NCI-H2107 treated with DMSO at 0.1 percent for 48 hours (cell line): Measurements from ENCODE around the gene ZNF32.
A peak's percentile ranks its signal among the peaks of the same experiment; 100 is the strongest.
"Not testable (repeated sequence)": the region's sequence is repeated elsewhere in the genome, so short reads cannot be mapped to it uniquely, and the experiment has no call there.

Experiments
- DNase-seq: peaks from one replicate; lab custom pipeline; 2025; ENCODE audit not compliant: unreplicated experiment; lab: John Stamatoyannopoulos, UW

Gene ZNF32

DNA sequence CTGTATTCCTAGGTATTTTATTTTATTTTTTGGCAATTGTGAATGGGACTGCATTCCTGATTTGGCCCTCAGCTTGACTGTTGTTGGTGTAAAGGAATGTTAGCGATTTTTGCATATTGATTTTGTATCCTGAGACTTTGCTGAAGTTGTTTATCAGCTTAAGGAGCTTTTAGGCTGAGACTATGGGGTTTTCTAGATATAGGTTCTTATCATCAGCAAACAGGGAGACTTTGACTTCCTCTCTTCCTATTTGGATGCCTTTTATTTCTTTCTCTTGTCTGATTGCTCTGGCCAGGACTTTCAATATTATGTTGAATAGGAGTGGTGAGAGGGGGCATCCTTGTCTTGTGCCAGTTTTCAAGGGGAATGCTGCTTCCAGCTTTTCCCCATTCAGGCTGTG, 12.9 kb downstream of the ZNF32 start:
- not testable (repeated sequence) for DNase-seq

DNA sequence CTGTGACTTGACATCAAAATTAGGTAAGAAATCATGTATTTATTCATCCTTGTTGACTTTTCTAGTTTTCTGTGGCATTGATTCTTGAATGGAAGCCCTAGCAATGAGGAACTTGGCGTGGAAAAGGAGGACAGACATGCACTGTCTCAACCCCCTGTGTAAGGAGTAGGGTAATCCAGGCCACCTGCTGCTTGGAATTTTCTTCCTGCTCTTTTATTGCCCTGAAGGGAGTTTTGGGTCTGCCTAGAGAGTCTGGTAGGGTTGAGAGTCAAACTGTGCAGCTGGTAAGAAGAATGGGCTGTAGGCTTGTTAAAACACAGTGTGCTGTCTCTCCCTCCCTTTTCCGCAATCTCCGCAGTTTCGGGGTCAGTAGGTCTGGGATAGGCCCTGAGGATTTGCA, 19.7 kb downstream of the ZNF32 start:
- DNase-seq = no peak

DNA sequence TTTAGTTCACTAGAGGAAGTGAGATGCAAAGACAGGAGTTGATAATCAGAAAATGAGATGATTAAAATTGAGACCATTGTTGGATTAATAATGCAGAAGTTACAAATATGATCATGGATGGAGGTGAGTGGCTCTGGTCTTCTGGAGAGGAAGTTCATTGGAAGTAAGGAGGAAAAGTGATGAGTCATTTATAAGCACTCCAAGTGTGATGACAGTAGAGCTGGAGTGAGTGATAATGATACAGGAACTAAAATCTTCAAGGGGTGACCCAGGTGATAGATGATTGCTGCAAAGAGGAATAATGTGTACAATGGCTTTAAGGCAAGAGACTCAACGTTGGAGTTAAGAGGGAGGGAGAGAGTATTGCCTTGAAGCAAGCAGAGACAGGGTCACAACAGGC, 20.7 kb downstream of the ZNF32 start:
- no peak for DNase-seq

DNA sequence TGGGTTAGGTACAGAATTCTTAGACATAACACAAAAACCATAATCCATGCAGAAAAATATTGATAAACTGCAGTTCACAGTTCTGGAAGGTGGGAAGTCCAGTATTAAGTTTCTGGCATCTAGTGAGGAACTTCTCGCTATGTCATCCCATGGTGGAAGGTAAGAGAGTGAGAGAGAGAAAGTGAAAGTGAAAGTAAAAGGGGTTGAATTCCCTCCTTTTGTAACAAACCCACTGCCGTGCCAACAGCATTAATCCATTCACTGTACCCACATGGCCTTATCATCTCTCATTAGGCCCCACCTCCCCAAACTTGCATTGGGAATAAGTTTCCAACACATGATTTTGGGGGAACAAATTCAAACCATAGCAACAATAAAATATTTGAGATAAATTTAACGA, 25.3 kb downstream of the ZNF32 start:
- DNase-seq = no peak

DNA sequence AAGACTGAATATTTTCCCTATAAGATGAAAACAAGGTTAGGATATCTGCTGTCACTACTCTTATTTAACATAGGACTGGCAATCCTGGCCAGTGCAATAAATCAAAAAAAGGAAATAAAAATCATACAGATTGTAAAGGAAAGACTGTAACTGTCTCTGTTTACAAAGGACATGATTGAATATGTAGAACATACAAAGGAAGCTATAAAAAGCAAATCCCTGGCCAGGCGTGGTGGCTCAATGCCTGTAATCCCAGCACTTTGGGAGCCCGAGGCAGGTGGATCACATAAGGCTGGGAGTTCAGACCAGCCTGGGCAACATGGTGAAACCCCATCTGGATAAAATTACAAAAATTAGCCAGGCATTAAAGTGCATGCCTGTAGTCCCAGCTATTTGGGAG, 26.6 kb downstream of the ZNF32 start:
- no peak for DNase-seq

DNA sequence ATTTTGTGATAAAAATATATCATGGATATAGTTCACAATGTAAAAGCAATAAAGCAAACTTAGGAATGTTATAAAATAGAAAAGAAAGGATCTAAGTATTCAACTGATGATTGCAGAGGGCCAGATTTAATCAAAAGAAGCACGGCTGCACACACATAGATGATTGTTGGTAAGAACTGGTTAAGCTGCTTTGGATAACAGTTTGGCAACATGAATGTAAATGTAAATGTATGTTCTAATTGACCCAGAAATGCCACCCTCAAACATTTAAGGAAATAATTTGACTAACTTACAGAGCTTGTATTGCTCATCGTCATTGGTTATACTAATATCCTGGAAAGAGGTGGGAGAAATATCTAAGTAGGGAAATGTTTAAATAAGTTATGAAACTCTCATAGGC, 29.3 kb downstream of the ZNF32 start:
- no peak for DNase-seq

DNA sequence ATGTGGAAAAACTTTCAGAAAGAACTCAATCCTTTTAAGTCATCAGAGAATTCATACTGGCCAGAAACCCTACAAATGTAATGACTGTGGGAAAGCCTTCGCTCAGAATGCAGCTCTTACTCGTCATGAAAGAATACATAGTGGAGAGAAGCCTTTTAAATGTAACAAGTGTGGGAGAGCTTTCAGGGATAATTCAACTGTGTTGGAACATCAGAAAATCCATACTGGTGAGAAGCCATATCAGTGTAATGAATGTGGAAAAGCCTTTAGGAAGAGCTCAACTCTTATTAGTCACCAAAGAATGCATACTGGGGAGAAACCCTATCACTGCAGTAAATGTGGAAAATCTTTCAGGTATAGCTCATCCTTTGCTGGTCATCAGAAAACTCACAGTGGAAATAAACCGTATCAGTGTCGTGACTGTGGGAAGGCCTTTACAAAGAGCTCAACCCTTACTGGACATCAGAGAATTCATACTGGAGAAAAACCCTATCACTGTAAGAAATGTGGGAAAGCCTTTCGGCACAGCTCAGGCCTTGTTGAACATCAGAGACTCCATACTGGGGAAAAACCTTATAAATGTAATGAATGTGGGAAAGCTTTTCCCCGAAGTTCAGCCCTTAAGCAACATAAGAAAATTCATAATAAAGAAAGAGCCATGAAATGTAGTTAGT, 31.8 kb downstream of the ZNF32 start:
- no peak for DNase-seq

DNA sequence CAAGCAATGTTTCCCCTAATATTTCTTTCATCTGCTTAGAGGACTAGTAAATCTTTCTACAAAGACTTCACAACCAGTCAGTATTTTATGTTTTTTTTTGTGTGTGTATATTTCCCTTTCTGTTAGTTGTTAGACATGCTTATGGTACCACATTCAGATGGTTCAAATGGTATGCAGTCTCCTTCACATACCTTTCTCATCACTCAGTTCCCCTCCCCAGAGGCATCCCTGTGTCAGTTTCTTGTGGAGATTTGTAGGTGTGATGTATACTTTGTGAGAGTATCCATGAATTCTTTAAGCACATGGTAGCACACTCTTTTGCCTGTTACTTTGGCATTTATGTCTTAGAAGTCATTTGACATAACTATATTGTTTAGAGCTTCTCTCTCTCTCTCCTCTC, 38.0 kb downstream of the ZNF32 start:
- no peak for DNase-seq

DNA sequence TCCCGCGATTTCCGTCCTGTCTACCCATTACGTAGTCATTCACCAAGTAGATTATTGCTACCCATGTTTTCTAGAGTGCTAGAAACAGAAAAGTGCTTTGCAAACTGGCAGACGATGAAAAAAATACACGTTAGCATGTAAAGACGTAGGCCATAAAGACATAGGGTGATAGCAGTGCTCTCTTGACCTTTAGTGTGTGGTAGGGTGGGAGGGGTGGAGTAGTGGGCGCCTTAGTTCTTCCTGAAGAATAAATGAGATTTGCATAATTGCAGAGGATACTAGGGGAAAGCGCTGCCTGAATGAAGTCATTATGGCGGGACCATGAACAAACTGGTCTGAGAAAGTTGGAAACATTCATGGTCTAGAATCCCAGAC, 41.5 kb downstream of the ZNF32 start:
- DNase-seq = no peak

DNA sequence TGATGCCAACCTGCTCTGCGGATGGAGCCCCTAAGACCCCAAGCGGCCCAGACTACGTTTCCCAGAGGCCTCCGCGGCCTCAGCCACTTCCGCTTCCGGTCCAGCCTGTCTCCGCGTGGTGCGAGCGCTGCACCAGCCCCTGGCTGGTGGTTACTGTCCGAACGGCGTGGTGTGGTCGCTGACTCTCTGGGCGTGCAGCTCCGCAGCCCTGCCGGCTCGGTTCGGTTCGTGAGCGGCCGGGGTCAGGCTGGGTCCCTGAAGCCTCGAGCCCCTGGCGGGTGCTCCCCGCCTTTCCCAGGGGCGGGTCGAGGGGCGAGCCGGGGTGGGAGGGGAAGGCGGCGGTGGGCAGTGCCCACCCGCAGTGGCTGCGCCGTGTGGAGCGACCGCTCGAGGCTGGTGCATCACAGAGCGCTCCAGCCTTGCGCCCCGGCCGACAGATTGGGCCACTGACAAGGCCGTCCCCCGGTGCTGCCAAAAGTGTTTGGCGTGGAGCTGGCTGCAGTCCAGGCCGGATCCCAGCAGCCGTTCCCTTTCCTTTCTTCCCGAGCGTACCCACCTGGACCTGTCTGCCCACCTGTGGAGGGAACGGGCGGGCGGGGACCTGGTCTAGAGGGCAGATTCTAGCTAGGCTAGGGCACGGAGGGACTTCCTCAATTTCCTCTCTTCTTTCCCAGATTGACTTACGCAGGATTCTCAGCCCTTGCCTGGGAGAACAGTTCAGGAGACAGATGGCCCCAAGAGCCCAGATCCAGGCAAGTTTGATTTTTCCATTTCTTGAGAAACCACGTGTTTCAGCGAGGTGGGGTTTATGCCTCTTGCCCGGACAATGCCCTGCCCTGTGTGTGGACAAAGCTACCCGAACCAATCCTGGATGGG, 42.1 kb downstream of the ZNF32 start, which contains the start of gene ZNF485:
TSS of gene ZNF485 (plus strand) at position 116 of the 876 bp plus-strand sequence. CDS start at position 729, 613 bp downstream.
- DNase-seq = peak; percentile 1

DNA sequence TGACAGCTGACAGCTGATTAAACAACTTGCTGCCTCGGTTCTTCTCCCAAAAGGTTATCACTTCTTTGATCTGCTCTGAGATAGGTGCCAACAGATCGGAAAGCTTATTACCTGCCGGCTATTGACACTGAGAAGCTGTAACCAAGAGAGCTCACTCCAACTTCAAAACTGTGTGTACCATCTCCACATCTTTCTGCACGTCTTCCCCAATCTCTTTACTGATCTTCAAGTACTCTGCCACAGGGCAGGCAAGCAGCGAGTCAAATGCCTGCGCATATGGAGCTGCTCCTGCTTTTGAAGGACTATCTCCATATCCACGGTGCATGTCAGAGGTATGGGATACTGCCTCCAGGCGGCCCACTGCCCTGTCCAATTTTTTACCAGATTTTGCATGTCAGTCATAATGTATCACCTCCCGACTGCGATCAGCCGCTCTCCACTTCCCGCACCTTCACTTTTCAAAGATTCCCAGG, 42.8 kb downstream of the ZNF32 start:
- no peak for DNase-seq

DNA sequence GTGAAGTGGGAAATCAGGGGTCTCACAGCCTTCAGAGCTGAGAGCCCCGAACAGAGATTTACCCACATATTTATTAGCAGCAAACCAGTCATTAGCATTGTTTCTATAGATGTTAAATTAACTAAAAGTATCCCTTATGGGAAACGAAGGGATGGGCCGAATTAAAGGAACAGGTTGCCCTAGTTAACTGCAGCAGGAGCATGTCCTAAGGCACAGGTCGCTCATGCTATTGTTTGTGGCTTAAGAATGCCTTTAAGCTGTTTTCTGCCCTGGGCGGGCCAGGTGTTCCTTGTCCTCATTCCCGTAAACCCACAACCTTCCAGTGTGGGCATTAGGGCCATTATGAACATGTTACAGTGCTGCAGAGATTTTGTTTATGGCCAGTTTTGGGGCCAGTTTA, 47.1 kb downstream of the ZNF32 start:
- DNase-seq = not testable (repeated sequence)

DNA sequence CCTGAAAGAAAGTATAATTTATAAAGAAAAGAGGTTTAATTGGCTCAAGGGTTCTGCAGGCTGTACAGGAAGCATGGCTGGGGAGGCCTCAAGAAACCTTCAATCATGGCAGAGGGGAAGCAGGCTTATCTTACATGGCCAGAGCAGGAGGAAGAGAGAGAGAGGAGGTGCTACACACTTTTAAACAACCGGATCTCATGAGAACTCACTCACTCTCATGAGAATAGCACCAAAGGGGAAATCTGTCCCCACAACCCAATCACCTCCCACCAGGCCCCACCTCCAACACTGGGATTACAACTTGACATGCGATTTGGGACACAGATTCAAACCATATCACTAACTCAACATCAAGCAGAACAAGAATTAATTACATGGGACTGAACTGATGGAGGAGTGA, 49.3 kb downstream of the ZNF32 start:
- no peak for DNase-seq

DNA sequence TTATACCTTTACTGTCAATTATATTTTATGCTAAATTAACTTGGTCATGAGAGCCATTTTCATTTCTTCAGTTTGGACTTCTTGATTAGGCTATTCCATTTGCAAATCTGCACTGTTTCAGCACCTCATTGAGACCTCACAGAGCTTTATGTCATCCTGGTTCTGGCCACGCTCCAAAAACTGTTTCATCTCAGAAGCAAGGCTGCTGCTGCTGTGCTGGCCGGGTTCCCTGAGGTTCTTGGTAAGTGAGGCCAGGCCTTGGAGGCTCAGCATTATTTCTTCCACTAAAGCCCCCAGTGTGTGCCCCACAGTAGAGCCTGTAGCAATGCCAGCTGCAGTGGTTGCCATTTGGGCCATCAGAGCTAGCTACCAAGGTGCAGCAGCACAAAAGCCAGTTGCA, 50.2 kb downstream of the ZNF32 start:
- no peak for DNase-seq

DNA sequence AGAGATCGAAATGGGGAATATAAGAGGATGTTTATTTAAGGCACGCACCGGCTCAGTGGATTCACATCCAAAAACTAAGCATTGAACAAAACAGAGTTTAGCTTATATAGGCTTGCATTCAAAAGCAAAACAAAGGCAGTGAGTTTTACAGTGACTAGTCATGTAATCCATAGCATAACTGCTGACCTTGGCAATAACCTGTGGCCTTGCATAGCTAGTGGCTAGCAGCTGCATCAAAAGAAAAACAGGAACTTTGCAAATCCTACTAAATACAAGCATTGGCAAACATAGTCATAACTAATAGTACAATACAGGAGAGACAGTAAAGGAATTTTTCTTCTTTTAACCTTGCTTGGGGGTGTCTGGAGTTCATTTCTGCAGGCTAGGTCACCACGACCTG, 52.1 kb downstream of the ZNF32 start:
- DNase-seq = no peak

DNA sequence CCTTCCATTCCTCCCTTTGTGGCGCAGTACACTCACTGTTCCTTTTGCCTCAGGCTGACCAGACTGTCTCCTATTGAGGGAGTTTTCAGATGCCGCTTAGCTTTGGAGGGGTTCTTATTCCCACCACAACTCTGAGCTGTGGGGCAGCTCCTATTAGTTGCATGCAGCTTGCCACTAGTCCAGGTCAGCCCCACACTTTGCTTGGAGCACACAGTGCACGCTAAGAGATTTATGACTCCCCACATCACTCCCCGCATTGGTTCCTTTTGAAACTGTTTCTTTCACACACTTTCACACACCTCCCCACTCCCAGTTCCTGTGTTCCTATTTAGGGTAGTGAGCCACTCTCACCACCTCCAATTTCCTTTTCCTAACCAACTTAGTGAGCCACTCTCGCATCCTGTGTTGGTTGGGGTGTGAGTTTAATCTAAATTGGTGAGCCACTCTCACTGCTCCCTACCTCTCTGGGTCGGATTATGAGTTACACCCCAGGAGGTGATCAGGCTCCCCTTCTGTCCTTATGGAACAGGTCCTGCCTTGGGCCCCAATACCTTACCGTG, 52.9 kb downstream of the ZNF32 start:
- DNase-seq = no peak

DNA sequence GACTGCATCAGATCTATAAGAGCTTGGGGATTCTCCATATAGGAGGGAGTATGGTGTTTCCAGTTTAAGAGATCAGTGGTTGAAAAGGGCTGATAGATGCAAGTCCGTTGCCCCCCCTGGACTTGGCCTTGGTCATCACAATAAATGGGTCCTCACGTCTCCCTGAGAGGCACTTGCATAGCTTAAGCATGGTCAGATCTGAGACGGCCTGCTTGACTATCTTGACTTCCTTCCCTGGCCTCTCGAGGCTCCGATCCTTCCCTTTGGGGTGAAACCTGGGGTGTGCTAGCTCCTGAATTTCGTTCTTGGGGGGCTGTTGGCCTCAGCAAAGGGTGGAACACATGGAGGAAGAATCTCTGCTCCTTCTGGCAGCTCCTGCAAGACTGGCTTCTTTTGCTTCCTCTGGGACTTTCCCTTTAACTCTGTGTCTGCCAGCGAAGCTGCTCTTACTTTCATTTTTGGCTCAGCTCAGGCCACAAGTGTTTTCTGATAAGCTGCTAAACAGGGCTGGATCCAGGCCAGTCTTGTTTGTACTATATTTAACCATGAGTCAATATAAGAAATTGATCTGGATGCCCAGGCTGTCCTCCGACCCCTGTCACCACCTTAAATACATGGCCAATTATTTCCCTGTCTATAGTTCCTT, 53.6 kb downstream of the ZNF32 start:
- no peak for DNase-seq
